H9 (cell line): ENCODE measurements around the gene GBP3. TPM values are rescaled to one million over a fixed set of nuclear protein-coding genes. Genes with fewer than 3 reads are reported as not detected.

Experiments used
- DNase-seq: peaks from one replicate; pipeline ENCODE4 v3.0.0-alpha.2; 2017
- H2AFZ ChIP-seq: one replicate; pipeline ENCODE4 v1.6.1; 2013; ENCODE audit warnings: mild to moderate bottlenecking, low read length, control low read depth, moderate library complexity
- H2AK5ac ChIP-seq: 2 replicates; pipeline ENCODE4 v1.6.1; 2013; ENCODE audit warnings: low read length, control low read depth, mixed read lengths; ENCODE audit not compliant: insufficient read length
- H2BK120ac ChIP-seq: one replicate; pipeline ENCODE4 v1.6.1; 2013; ENCODE audit warnings: low read depth, mild to moderate bottlenecking, low read length, control low read depth, inconsistent platforms; ENCODE audit not compliant: poor library complexity, severe bottlenecking
- H2BK12ac ChIP-seq: 2 replicates; pipeline ENCODE4 v1.6.1; 2013; ENCODE audit warnings: low read length, control low read depth, mixed read lengths, low read depth; ENCODE audit not compliant: insufficient read length
- H2BK15ac ChIP-seq: 2 replicates; pipeline ENCODE4 v1.6.1; 2013; ENCODE audit warnings: low read depth, low read length, control low read depth
- H2BK20ac ChIP-seq: one replicate; pipeline ENCODE4 v1.6.1; 2013; ENCODE audit warnings: low read depth, mild to moderate bottlenecking, low read length, control low read depth, inconsistent platforms; ENCODE audit not compliant: poor library complexity, severe bottlenecking
- H2BK5ac ChIP-seq: 2 replicates; pipeline ENCODE4 v1.6.1; 2013; ENCODE audit warnings: low read length, control low read depth, mixed read lengths; ENCODE audit not compliant: insufficient read length
- H3K14ac ChIP-seq: 2 replicates; pipeline ENCODE4 v1.6.1; 2013; ENCODE audit warnings: low read length, control low read depth; ENCODE audit not compliant: insufficient read depth
- H3K18ac ChIP-seq: 2 replicates; pipeline ENCODE4 v1.6.1; 2013; ENCODE audit warnings: low read depth, mild to moderate bottlenecking, mixed read lengths, low read length, control low read depth; ENCODE audit not compliant: insufficient read length
- H3K23ac ChIP-seq: 2 replicates; pipeline ENCODE4 v1.6.1; 2013; ENCODE audit warnings: low read length, control low read depth, mixed read lengths, low read depth; ENCODE audit not compliant: insufficient read length
- H3K23me2 ChIP-seq: 2 replicates; pipeline ENCODE4 v1.6.1; 2013; ENCODE audit warnings: low read depth, mild to moderate bottlenecking, mixed read lengths, low read length, control low read depth; ENCODE audit not compliant: insufficient read length, poor library complexity, severe bottlenecking
- H3K27ac ChIP-seq: 2 replicates; pipeline ENCODE4 v1.5.1; 2013; ENCODE audit warnings: low read length, control low read depth, mixed read lengths, low read depth; ENCODE audit not compliant: insufficient read length
- H3K27me3 ChIP-seq: 2 replicates; pipeline ENCODE4 v1.6.1; 2013; ENCODE audit warnings: low read length, control low read depth, inconsistent platforms; ENCODE audit not compliant: insufficient read depth
- H3K4ac ChIP-seq: 2 replicates; pipeline ENCODE4 v1.6.1; 2013; ENCODE audit warnings: low read depth, mild to moderate bottlenecking, control low read depth, inconsistent platforms, low read length, moderate library complexity
- H3K4me1 ChIP-seq: 2 replicates; pipeline ENCODE4 v1.6.1; 2013; ENCODE audit warnings: low read length, control low read depth, inconsistent platforms; ENCODE audit not compliant: insufficient read depth
- H3K4me2 ChIP-seq: 2 replicates; pipeline ENCODE4 v1.6.1; 2013; ENCODE audit warnings: low read length, control low read depth, mixed read lengths; ENCODE audit not compliant: insufficient read length, insufficient read depth
- H3K56ac ChIP-seq: 2 replicates; pipeline ENCODE4 v1.6.1; 2013; ENCODE audit warnings: low read depth, mild to moderate bottlenecking, mixed read lengths, low read length, control low read depth; ENCODE audit not compliant: insufficient read length
- H3K79me1 ChIP-seq: 2 replicates; pipeline ENCODE4 v1.6.1; 2013; ENCODE audit warnings: low read depth, mild to moderate bottlenecking, moderate library complexity, low read length, control low read depth, inconsistent platforms; ENCODE audit not compliant: insufficient read depth, poor library complexity, severe bottlenecking
- H3K79me2 ChIP-seq: 2 replicates; pipeline ENCODE4 v1.6.1; 2013; ENCODE audit warnings: low read length, control low read depth, inconsistent platforms; ENCODE audit not compliant: insufficient read depth
- H3K9ac ChIP-seq: 2 replicates; pipeline ENCODE4 v1.6.1; 2013; ENCODE audit warnings: low read length, control low read depth, mixed read lengths; ENCODE audit not compliant: insufficient read length; ENCODE audit errors: extremely low read depth
- H3K9me3 ChIP-seq: one replicate; pipeline ENCODE4 v1.6.1; 2013; ENCODE audit warnings: low read depth, low read length, inconsistent platforms; ENCODE audit not compliant: control insufficient read depth
- H3T11ph ChIP-seq: one replicate; pipeline ENCODE4 v1.6.1; 2013; ENCODE audit warnings: mild to moderate bottlenecking, low read length, control low read depth, inconsistent platforms
- H4K20me1 ChIP-seq: one replicate; pipeline ENCODE4 v1.6.1; 2013; ENCODE audit not compliant: control insufficient read depth, insufficient read length, insufficient read depth
- H4K5ac ChIP-seq: 2 replicates; pipeline ENCODE4 v1.6.1; 2013; ENCODE audit warnings: low read depth, mild to moderate bottlenecking, mixed read lengths, low read length, control low read depth; ENCODE audit not compliant: insufficient read length
- H4K8ac ChIP-seq: replicated peaks from 2 replicates; pipeline ENCODE4 v1.6.1; 2013; ENCODE audit warnings: low read length, control low read depth, mixed read lengths, low read depth; ENCODE audit not compliant: insufficient read length
- H4K91ac ChIP-seq: 2 replicates; pipeline ENCODE4 v1.6.1; 2013; ENCODE audit warnings: low read depth, mild to moderate bottlenecking, moderate library complexity, mixed read lengths, low read length, control low read depth; ENCODE audit not compliant: insufficient read length
- H3K27ac Mint-ChIP-seq, 3 experiments: 2 replicates in 2 of 3; 3 replicates in 1 of 3; pipeline ENCODE4 v1.8.0; 2020 to 2021; ENCODE audit warnings: mixed read lengths in 3 of 3, mild to moderate bottlenecking in 1 of 3, moderate library complexity in 1 of 3
- H3K27me3 Mint-ChIP-seq: 2 replicates; pipeline ENCODE4 v1.8.0; 2021; ENCODE audit warnings: low read depth, mild to moderate bottlenecking, moderate library complexity, mixed read lengths
- H3K36me3 Mint-ChIP-seq, 3 experiments: 2 replicates in 2 of 3; 3 replicates in 1 of 3; pipeline ENCODE4 v1.8.0; 2020 to 2021; ENCODE audit warnings: low read depth in 3 of 3, mixed read lengths in 3 of 3; ENCODE audit not compliant: insufficient read depth in 1 of 3
- H3K4me1 Mint-ChIP-seq, 2 experiments: 2 replicates each; pipeline ENCODE4 v1.8.0; 2020; ENCODE audit warnings: mixed read lengths in 2 of 2
- H3K4me3 Mint-ChIP-seq, 2 experiments: 2 replicates in 1 of 2; 3 replicates in 1 of 2; pipeline ENCODE4 v1.8.0; 2020 to 2021; ENCODE audit warnings: mild to moderate bottlenecking in 2 of 2, mixed read lengths in 2 of 2, moderate library complexity in 1 of 2
- H3K9me3 Mint-ChIP-seq, 2 experiments: 2 replicates in 1 of 2; 3 replicates in 1 of 2; pipeline ENCODE4 v1.8.0; 2020; ENCODE audit warnings: mild to moderate bottlenecking in 2 of 2, mixed read lengths in 2 of 2, moderate library complexity in 1 of 2
- CTCF ChIP-seq: fragments of 200-600 bp; sonication (generic); conservative IDR thresholded peaks from 3 replicates; pipeline ENCODE4 v1.8.0; 2021; ENCODE audit warnings: antibody characterized with exemption, mild to moderate bottlenecking
- total RNA-seq: library from RNA; stranded (reverse); gene quantifications from 2 replicates; pipeline ENCODE4 v1.2.1, GENCODE V29; 2021

Gene GBP3
- total RNA-seq, 1 experiment from 2014 or later = not detected

- Histone ChIP-seq H3T11ph (no peak overlapping the region), H3K4ac (no peak overlapping the region), H2AK5ac (no peak overlapping the region), H3K56ac (no peak overlapping the region), H4K20me1 (no peaks in the 10 kb centered on the region), H2BK12ac (no peak overlapping the region), H3K9ac (no peak overlapping the region), H4K8ac (no peak overlapping the region), H4K5ac (no peak overlapping the region), H2BK5ac (no peak overlapping the region), H3K23ac (no peak overlapping the region), H3K79me1 (no peaks in the 10 kb centered on the region), H3K18ac (no peak overlapping the region), H3K27ac (no peak overlapping the region), H2BK15ac (no peak overlapping the region), H3K79me2 (no peaks in the 10 kb centered on the region), H2BK120ac (no peak overlapping the region), H2AFZ (no peak overlapping the region), H3K9me3 (no peaks in the 10 kb centered on the region), H3K4me2 (no peak overlapping the region), H3K14ac (no peak overlapping the region), H2BK20ac (no peak overlapping the region), H3K27me3 (no peaks in the 10 kb centered on the region), H4K91ac (no peak overlapping the region), H3K23me2 (no peaks in the 10 kb centered on the region), H3K4me1 (peaks cover 3% of the 10 kb centered on the region; the same call in 1 of the 2 replicates)
- Mint-ChIP-seq H3K27ac (peak overlapping the region in 1 of 3 experiments; percentile 46; a peak in 1 of 7 replicates), H3K4me1 (peaks cover 11 to 16% of the 10 kb centered on the region in 2 experiments), H3K4me3 (no peak overlapping the region), H3K36me3 (no peaks in the 10 kb centered on the region; a peak in 1 of 7 replicates), H3K9me3 (no peaks in the 10 kb centered on the region; a peak in 1 of 5 replicates), H3K27me3 (no peaks in the 10 kb centered on the region)
- TF ChIP-seq CTCF = no peak
- DNase-seq = no peak
Measured at GRCh38 chr1:89001510-89001909, 21.2 kb downstream of the GBP3 start.
